SH-SY5Y (cell line): ENCODE measurements around the gene TSPYL4.

ENCODE experiments used
- GATA2 ChIP-seq: IDR thresholded peaks from 2 replicates; pipeline ENCODE4 v1.6.1; 2011; ENCODE audit warnings: mild to moderate bottlenecking, low read depth, low read length
- GATA3 ChIP-seq: IDR thresholded peaks from 2 replicates; pipeline ENCODE4 v1.6.1; 2011; ENCODE audit warnings: low read depth, mild to moderate bottlenecking, low read length, moderate library complexity

GRCh38 chr6:116239256-116239655 is 14.6 kb downstream of the TSPYL4 start:
- TF ChIP-seq GATA2 (no peak), GATA3 (no peak)
